Hematopoietic multipotent progenitor cell treated with erythropoietin and hydrocortisone succinate and interleukin-3 and kit ligand, for 4 days (in vitro differentiated cells): ENCODE measurements around the gene NCS1.

Source experiments
- DNase-seq: peaks from one replicate; pipeline ENCODE4 v3.0.0-alpha.2; 2015

NCS1 gene

GRCh38 chr9:130195638-130196037 is 23.4 kb downstream of the NCS1 start:
- DNase-seq = no peak

- DNase-seq = peak; percentile 63
Observed at GRCh38 chr9:130196643-130197042, 24.4 kb downstream of the NCS1 start.

GRCh38 chr9:130197386-130197785 is 25.2 kb downstream of the NCS1 start:
- DNase-seq = no peak

- DNase-seq = no peak
Observed at GRCh38 chr9:130197888-130198287, 25.7 kb downstream of the NCS1 start.

GRCh38 chr9:130198501-130199179 is 26.4 kb downstream of the NCS1 start:
- no peak for DNase-seq

- no peak for DNase-seq
Observed at GRCh38 chr9:130199605-130200004, 27.4 kb downstream of the NCS1 start.

- DNase-seq = no peak
Observed at GRCh38 chr9:130200038-130200849, 28.0 kb downstream of the NCS1 start.

GRCh38 chr9:130201399-130201873 is 29.2 kb downstream of the NCS1 start:
- no peak for DNase-seq

GRCh38 chr9:130201974-130202373 is 29.8 kb downstream of the NCS1 start:
- no peak for DNase-seq

- DNase-seq = no peak
Observed at GRCh38 chr9:130204341-130204740, 32.1 kb downstream of the NCS1 start.

- DNase-seq = no peak
Observed at GRCh38 chr9:130204959-130205358, 32.8 kb downstream of the NCS1 start.

GRCh38 chr9:130205912-130206311 is 33.7 kb downstream of the NCS1 start:
- DNase-seq = no peak

- DNase-seq = no peak
Observed at GRCh38 chr9:130206579-130206978, 34.4 kb downstream of the NCS1 start.

- DNase-seq = no peak
Observed at GRCh38 chr9:130207241-130207992, 35.2 kb downstream of the NCS1 start.

- DNase-seq = peak; percentile 20
Observed at GRCh38 chr9:130208600-130209347, 36.6 kb downstream of the NCS1 start.

GRCh38 chr9:130209422-130209821 is 37.2 kb downstream of the NCS1 start:
- DNase-seq = no peak

GRCh38 chr9:130211548-130212226 is 39.5 kb downstream of the NCS1 start:
- no peak for DNase-seq

- no peak for DNase-seq
Observed at GRCh38 chr9:130212543-130213297, 40.5 kb downstream of the NCS1 start.

GRCh38 chr9:130213911-130214761 is 41.9 kb downstream of the NCS1 start:
- DNase-seq = peak; percentile 82

GRCh38 chr9:130214776-130215340 is 42.7 kb downstream of the NCS1 start:
- DNase-seq = peak; percentile 22
